Epithelial cell of prostate (primary cell): ENCODE measurements around the gene MAN1A1.

Experiments used
- DNase-seq: peaks from one replicate; pipeline ENCODE4 v3.0.0-alpha.2; 2011; ENCODE audit warnings: low read depth, low spot score
- H3K27ac ChIP-seq: fragments of 450-650 bp; 2 replicates; pipeline ENCODE4 v1.5.1; 2017; ENCODE audit warnings: mild to moderate bottlenecking

MAN1A1 gene

DNA sequence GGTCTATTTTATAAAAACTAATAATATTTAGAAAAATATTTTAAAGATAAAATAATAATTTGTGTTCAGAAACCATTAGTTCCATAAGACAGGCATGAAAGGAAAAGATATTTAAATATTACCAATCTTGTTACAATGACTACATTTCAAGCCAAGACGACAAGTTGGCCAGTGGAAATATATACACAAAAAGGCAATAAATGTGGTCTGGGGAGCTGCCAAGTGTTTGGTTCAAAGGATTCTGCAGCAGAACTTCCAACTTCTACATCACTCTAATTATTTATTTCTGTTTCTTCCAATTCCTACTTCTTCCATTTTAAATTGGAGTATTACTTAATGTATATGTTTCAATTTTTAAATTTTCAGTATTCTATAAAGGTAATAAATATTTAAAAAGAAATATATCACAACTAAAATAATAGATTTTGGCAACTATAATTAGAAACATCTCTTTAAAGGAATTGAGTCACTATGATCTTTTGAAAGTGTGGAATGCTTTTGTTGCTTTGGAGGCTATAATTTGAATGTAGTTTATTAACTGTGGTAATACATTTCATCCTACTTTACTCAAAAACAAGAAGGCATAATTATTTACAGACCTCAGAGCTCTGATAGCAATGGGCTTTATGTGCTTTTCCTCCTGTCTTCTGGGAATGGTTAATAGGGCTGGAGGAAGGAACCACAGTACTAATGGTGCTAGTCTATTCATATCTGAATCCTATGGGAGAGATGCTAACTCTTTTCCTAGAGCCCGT, 141.4 kb downstream of the MAN1A1 start:
- H3K27ac ChIP-seq = no peak overlapping the region
- DNase-seq = no peak

- DNase-seq = no peak
- no peak overlapping the region for H3K27ac ChIP-seq
These were observed 142.2 kb downstream of the MAN1A1 start for GRCh38 chr6:119207327-119207726.

- H3K27ac ChIP-seq = no peak overlapping the region
- no peak for DNase-seq
These were observed 143.5 kb downstream of the MAN1A1 start for GRCh38 chr6:119205911-119206618.

DNA sequence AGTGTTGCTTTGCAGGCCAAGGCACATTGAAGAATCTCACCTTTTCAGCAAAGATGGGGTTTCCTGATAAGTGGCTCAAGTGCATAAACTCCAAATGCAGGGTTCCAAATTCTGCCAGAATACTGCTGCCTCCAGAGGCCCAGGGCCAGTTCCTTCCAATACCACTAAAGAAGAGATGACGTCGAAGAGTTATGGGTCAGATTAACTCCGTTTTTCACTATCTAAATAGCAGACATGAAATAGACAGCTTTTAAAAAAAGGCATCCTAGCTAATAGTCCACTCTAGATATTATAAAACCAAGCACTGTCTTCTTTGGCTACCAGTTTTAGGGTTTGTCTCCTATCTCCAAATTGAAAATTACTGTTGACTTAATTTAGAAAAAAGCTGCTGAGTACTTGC, 144.8 kb downstream of the MAN1A1 start:
- H3K27ac ChIP-seq = no peak overlapping the region
- no peak for DNase-seq

DNA sequence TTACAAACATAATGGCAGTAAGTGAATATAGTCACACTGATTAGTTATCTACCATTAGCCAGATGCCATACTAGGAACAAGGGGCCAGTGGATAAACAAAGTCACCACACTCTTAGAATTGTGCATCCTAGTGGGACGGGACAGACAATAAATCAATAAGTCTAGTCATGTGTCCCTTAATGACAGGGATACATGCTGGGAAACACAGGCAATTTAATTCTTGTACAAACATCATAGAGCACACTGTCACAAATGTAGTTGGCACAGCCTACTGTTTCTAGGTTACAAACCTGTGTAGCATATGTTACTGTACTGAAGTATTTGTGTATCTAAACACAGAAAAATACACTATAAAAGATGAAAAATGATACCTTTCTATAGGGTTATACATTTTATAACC, 148.1 kb downstream of the MAN1A1 start:
- no peak overlapping the region for H3K27ac ChIP-seq
- DNase-seq = no peak

DNA sequence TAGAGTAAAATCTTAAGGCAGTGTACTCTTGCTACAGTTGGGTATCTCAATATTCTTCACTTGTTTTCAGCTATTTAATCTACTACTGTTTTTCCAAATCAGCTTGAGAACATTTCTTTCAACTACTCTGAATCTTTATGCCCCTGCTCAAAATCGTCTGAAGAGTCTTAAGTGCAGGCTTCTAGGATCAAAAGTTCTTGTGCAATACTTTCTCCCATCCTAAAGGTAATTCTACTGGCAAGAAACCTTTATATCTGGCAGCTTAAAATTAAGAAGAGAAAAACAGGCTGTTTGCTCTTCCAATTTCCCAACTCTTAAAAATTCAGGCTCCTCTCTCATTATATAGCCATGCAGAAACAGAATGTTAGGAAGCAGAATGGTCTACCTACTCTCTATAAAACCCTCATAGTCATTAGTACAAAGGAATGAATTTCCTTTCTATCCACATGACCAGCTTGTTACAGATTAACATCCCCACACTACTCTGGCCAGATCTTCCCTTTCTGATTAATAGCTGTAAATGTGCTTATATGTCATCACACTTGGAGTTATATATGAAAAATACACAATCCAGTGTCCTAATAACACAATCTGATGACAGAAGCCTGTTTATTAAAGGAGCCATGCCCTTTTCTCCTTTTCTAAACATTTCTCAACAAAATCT, 148.9 kb downstream of the MAN1A1 start:
- H3K27ac ChIP-seq = no peak overlapping the region
- no peak for DNase-seq

- DNase-seq = no peak
- H3K27ac ChIP-seq = no peak overlapping the region
These were observed 152.3 kb downstream of the MAN1A1 start for GRCh38 chr6:119197271-119197670.

GRCh38 chr6:119196715-119197114, 152.8 kb downstream of the MAN1A1 start:
- no peak for DNase-seq
- no peak overlapping the region for H3K27ac ChIP-seq

DNA sequence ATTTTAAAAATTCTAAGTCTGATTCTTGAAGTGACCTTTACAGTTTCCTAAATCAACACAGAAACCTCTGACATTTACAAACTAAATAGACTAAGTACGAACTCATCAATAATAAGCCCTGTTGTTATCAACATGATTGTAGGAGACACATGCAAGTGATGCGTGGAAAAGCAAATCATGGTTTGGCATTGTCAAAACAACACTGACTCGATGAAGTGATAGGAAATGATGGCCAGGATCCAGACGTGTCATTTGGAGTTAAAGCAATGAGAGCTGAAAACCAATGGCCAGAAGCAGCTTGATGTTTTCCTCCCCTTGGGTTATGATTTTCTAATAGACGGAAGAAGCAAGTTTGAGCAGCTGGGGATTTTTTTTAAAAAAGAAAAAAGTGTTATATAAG, 153.7 kb downstream of the MAN1A1 start:
- H3K27ac ChIP-seq = no peak overlapping the region
- DNase-seq = no peak

- no peak for DNase-seq
- H3K27ac ChIP-seq = no peak overlapping the region
These were observed 154.4 kb downstream of the MAN1A1 start for GRCh38 chr6:119195204-119195603.

GRCh38 chr6:119193707-119194106, 155.9 kb downstream of the MAN1A1 start:
- H3K27ac ChIP-seq = no peak overlapping the region
- DNase-seq = no peak

GRCh38 chr6:119192200-119192599, 157.4 kb downstream of the MAN1A1 start:
- no peak overlapping the region for H3K27ac ChIP-seq
- no peak for DNase-seq

DNA sequence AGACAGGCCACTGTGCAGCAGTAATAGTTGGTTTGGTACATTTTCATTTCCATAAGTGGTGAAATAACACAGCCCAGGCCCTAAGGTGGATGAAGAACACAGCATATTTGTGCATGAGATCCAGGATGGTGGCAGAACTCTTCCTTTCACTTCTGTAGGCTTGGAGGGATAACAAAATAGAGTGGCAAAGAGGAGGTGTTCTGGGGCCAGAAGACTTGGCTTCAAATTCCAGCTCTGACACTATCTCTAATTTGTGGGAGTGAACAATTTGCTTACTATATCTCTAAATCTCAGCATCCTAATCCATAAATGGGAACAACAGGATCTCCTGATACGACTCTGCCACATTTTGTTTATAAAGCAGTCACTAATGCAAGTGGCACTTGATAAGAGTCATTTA, 159.4 kb downstream of the MAN1A1 start:
- DNase-seq = no peak
- no peak overlapping the region for H3K27ac ChIP-seq

DNA sequence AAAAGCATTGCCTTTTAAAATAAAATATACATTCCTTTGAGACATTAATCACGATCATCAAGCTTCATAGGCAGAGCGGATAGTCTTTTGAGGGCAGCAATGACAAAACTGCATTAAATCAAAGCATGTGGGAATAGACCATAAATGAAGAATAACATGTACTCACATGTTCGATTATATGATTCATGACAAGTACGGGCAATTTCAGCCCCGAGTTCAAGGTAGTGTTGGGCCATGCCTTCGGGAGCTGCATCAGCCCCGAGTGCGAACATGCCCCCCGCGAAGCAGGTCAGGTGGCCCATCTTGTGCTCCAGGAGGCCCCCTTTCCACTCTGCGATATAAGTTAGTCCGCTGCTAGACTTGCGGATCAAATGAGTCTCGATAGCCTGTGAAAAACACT, 160.1 kb downstream of the MAN1A1 start:
- no peak for DNase-seq
- H3K27ac ChIP-seq = no peak overlapping the region

- H3K27ac ChIP-seq = no peak overlapping the region
- no peak for DNase-seq
These were observed 162.0 kb downstream of the MAN1A1 start for GRCh38 chr6:119187596-119187995.

- no peak for DNase-seq
- no peak overlapping the region for H3K27ac ChIP-seq
These were observed 163.1 kb downstream of the MAN1A1 start for GRCh38 chr6:119186490-119186889.

- no peak overlapping the region for H3K27ac ChIP-seq
- no peak for DNase-seq
These were observed 165.4 kb downstream of the MAN1A1 start for GRCh38 chr6:119184008-119184648.

- H3K27ac ChIP-seq = no peak overlapping the region
- no peak for DNase-seq
These were observed 166.1 kb downstream of the MAN1A1 start for GRCh38 chr6:119183457-119183856.

DNA sequence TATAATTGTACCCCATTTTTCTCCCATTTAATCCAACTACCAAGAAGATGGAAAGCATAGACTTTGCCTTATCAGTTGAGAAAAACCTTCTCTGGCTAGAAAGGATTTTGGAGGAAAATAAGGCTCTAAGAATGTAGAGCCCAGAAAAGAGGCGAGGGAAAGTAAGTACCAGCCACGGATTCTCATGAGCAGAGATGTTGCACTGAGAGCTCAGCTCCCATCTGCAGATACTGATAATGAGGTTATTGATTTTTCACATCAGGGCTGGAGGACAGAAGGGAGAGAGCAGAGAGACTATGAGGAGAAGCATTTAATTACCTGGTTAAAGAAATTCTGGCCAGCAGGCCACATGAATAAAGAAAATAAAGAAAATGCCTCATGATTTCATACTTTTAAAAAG, 166.7 kb downstream of the MAN1A1 start:
- DNase-seq = no peak
- no peak overlapping the region for H3K27ac ChIP-seq

- no peak overlapping the region for H3K27ac ChIP-seq
- no peak for DNase-seq
These were observed 167.3 kb downstream of the MAN1A1 start for GRCh38 chr6:119182216-119182803.

DNA sequence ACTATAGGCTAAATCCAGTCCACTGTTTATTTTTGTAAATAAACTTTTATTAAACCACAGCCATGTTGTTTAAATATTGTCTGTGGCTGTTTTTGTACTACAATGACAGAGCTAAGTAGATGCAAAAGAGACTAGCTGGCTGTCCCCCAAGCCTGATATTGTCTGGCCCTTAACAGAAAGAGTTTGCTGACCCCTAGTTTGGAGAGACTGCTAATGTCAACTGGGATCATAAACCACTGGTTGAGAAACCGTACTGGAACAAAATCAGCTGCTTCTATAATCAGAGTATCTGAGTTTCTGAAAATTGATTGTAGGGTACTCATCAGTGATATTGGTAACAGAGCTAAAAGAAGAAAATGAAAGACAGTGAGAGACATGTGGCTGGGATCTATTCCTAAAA, 168.5 kb downstream of the MAN1A1 start:
- H3K27ac ChIP-seq = no peak overlapping the region
- no peak for DNase-seq
